ENCODE results near the gene SEC61B. TPM values are rescaled to one million over a fixed set of nuclear protein-coding genes. Genes with fewer than 3 reads are reported as not detected.

SEC61B gene
- total RNA-seq, 1 donor from 2014 or later: 80.8 TPM

DNA sequence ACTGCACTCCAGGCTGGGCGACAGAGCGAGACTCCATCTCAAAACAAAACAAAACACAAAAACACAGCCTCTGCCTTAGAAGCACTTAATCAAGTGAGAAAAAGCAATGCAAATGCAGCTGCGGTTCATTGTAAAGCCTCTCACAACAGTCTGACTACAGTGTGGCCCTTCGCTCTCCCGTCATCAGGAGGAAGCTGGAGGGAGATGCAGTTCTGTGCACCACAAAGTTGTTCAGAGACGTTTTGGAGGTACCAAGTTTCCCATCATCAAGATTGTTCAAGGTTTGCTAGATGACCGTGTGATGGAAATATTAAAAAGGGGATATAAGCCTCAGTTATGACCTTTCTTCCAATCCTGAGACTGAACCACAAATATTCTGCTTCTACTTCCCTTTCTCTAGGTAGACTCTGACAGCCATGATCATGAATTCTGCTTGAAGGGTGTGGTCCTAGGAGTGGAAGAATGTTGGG, 40.9 kb downstream of the SEC61B start:
- Histone ChIP-seq H3K4me3 (no peak overlapping the region), H3K27me3 (no peaks in the 10 kb centered on the region), H3K27ac (no peak overlapping the region), H3K9me3 (no peaks in the 10 kb centered on the region), H3K36me3 (no peaks in the 10 kb centered on the region), H3K4me1 (no peaks in the 10 kb centered on the region)
- DNase-seq (ENCODE audit: extremely low spot score in 2 of 2): no peak
- no peak for TF ChIP-seq POLR2AphosphoS5 (IDR thresholded peaks at IDR 0.05; ENCODE audit: insufficient read depth in 1 of 2, low read depth in 1 of 2)
- TF ChIP-seq POLR2A (IDR thresholded peaks at IDR 0.05): no peak
- no peak for TF ChIP-seq CTCF (IDR thresholded peaks at IDR 0.05)
- intact Hi-C loops (cut with DNase I): no loop called here

GRCh38 chr9:99264070-99264680, 42.1 kb downstream of the SEC61B start:
- Histone ChIP-seq H3K9me3 (no peaks in the 10 kb centered on the region), H3K4me3 (no peak overlapping the region), H3K36me3 (no peaks in the 10 kb centered on the region), H3K27me3 (no peaks in the 10 kb centered on the region), H3K4me1 (no peaks in the 10 kb centered on the region), H3K27ac (no peak overlapping the region)
- TF ChIP-seq POLR2AphosphoS5 (IDR thresholded peaks at IDR 0.05; ENCODE audit: insufficient read depth in 1 of 2, low read depth in 1 of 2) (no peak), POLR2A (IDR thresholded peaks at IDR 0.05) (no peak), CTCF (IDR thresholded peaks at IDR 0.05) (no peak)
- intact Hi-C loops (cut with DNase I): no loop called here
- DNase-seq (ENCODE audit: extremely low spot score in 2 of 2): no peak

GRCh38 chr9:99265691-99266090, 43.6 kb downstream of the SEC61B start:
- intact Hi-C loops (cut with DNase I): no loop called here
- no peak for DNase-seq (ENCODE audit: extremely low spot score in 2 of 2)
- H3K27ac ChIP-seq: no peak overlapping the region
- no peaks in the 10 kb centered on the region for H3K36me3 ChIP-seq
- H3K27me3 ChIP-seq: no peaks in the 10 kb centered on the region
- H3K9me3 ChIP-seq: no peaks in the 10 kb centered on the region
- H3K4me3 ChIP-seq: no peak overlapping the region
- TF ChIP-seq CTCF (IDR thresholded peaks at IDR 0.05) (no peak), POLR2AphosphoS5 (IDR thresholded peaks at IDR 0.05; ENCODE audit: insufficient read depth in 1 of 2, low read depth in 1 of 2) (no peak), POLR2A (IDR thresholded peaks at IDR 0.05) (no peak)
- no peaks in the 10 kb centered on the region for H3K4me1 ChIP-seq

DNA sequence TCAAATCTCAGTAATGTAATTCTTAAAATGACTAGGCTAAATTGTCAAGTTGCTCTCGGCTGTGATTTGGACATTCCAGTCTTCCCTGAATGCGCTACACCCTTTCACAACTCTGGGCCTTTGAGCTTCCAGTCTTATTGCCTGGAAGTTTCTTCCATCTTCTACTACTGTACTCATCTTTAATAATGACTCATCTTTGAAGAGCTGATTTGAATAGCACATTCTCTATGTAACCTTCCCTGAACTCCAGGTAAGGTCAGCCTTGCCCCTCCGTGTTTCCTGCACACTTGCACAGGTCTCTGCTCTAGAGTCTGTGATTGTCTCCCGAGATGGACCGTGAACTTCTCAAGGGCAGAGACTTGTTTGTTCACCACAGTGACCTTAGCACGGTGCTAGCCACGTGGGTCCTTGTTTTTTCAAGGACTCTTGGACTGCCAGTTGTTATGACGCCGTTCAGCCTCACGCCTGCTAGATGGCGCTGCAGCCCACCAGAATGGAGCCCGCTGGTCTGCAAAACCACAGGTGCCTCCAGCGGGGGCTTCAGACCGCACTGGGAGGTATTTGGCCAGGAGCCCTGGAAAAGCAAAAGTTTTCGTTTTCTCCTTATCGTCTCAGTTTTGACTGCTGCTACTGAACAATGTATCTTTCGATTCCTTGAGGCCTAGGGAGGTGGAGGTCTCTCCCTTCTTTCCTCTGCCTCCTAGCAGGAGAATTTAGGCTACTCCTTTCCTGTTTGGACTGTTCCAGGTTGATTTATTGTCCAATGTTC, 44.4 kb downstream of the SEC61B start:
- no peaks in the 10 kb centered on the region for H3K36me3 ChIP-seq
- no peak for DNase-seq (ENCODE audit: extremely low spot score in 2 of 2)
- no peak overlapping the region for H3K4me3 ChIP-seq
- H3K27me3 ChIP-seq: no peaks in the 10 kb centered on the region
- no peaks in the 10 kb centered on the region for H3K4me1 ChIP-seq
- H3K27ac ChIP-seq: no peak overlapping the region
- intact Hi-C loops (cut with DNase I): no loop called here
- no peaks in the 10 kb centered on the region for H3K9me3 ChIP-seq
- TF ChIP-seq POLR2A (IDR thresholded peaks at IDR 0.05): no peak
- TF ChIP-seq CTCF (IDR thresholded peaks at IDR 0.05): peak in 2 of 3 experiments; percentile 61 to 74

- no peak for DNase-seq (ENCODE audit: extremely low spot score in 2 of 2)
- intact Hi-C loops (cut with DNase I): no loop called here
These were observed 47.3 kb downstream of the SEC61B start for GRCh38 chr9:99269416-99269815.

More at GRCh38 chr9:99269416-99269815, 47.3 kb downstream of the SEC61B start:
- Histone ChIP-seq H3K9me3 (no peaks in the 10 kb centered on the region), H3K4me1 (no peaks in the 10 kb centered on the region), H3K27ac (no peak overlapping the region), H3K4me3 (no peak overlapping the region), H3K27me3 (no peaks in the 10 kb centered on the region), H3K36me3 (no peaks in the 10 kb centered on the region)
- TF ChIP-seq CTCF (IDR thresholded peaks at IDR 0.05) (no peak), POLR2AphosphoS5 (IDR thresholded peaks at IDR 0.05; ENCODE audit: insufficient read depth in 1 of 2, low read depth in 1 of 2) (no peak), POLR2A (IDR thresholded peaks at IDR 0.05) (no peak)
